BJ (cell line): ENCODE results near the gene GRIP2. TPM values are rescaled to one million over a fixed set of nuclear protein-coding genes. Genes with fewer than 3 reads are reported as not detected.

Source experiments
- CTCF ChIA-PET: fragments of 350-600 bp; formaldehyde crosslinking; extraction: SDS; loops from one replicate; lab custom pipeline; 2021; ENCODE audit warnings: antibody characterized with exemption, inconsistent platforms; lab: Yijun Ruan, JAX
- POLR2A ChIA-PET: fragments of 300-600 bp; sonication (Branson Sonifier 250); formaldehyde crosslinking; extraction: SDS; loops from one replicate; lab custom pipeline; 2021; ENCODE audit warnings: antibody characterized with exemption; lab: Charles Lee
- DNase-seq: peaks from one replicate; pipeline ENCODE4 v3.0.0-alpha.2; 2011; ENCODE audit warnings: low read depth
- H3K27me3 ChIP-seq: 2 replicates; pipeline ENCODE4 v1.6.0; 2011; ENCODE audit warnings: low read length; ENCODE audit not compliant: control insufficient read depth, insufficient read depth
- H3K36me3 ChIP-seq: 2 replicates; pipeline ENCODE4 v1.5.1; 2011; ENCODE audit warnings: low read length; ENCODE audit not compliant: control insufficient read depth, insufficient read depth
- H3K4me3 ChIP-seq: 2 replicates; pipeline ENCODE4 v1.5.1; 2011; ENCODE audit warnings: low read depth, mild to moderate bottlenecking, control low read depth, low read length
- CTCF ChIP-seq: IDR thresholded peaks from 2 replicates; pipeline ENCODE4 v1.5.1; 2011; ENCODE audit warnings: low read depth, mild to moderate bottlenecking, control low read depth, inconsistent platforms, low read length, moderate library complexity; ENCODE audit not compliant: insufficient read depth
- polyA plus RNA-seq: library from polyadenylated mRNA; depleted of rRNA; stranded (reverse); fragments of >200 nt; gene quantifications from 2 replicates; pipeline ENCODE4 v1.2.3, GENCODE V29; 2011

GRIP2 gene
- polyA plus RNA-seq, 1 experiment: 0.45 TPM

- CTCF ChIA-PET: interaction anchor here (0.9 to 2.1 kb wide), 3 partner anchors 11 to 28 kb away, joined by 3 to 5 read pairs (median 5); no protein-coding TSS in a partner anchor
- peaks cover 4% of the 10 kb centered on the region for H3K27me3 ChIP-seq
- POLR2A ChIA-PET: no interaction called here
- DNase-seq: no peak
- no peak overlapping the region for H3K4me3 ChIP-seq
- TF ChIP-seq CTCF: no peak
- no peaks in the 10 kb centered on the region for H3K36me3 ChIP-seq
Measured at GRCh38 chr3:14536837-14537589, 3.1 kb downstream of the GRIP2 start.

GRCh38 chr3:14536055-14536815 lies 3.9 kb downstream of the GRIP2 start:
- Histone ChIP-seq H3K27me3 (peaks cover 5% of the 10 kb centered on the region), H3K4me3 (no peak overlapping the region), H3K36me3 (no peaks in the 10 kb centered on the region)
- TF ChIP-seq CTCF: no peak
- POLR2A ChIA-PET: no interaction called here
- no peak for DNase-seq
- CTCF ChIA-PET: interaction anchor here (0.9 to 2.1 kb wide), 3 partner anchors 10 to 27 kb away, joined by 3 to 5 read pairs (median 5); no protein-coding TSS in a partner anchor

GRCh38 chr3:14535616-14536015 lies 4.5 kb downstream of the GRIP2 start:
- ChIA-PET POLR2A (no interaction called here), CTCF (interaction anchor here (0.8 to 2.1 kb wide), 2 partner anchors 14 to 27 kb away, joined by 3 to 5 read pairs; no protein-coding TSS in a partner anchor)
- no peak overlapping the region for H3K4me3 ChIP-seq
- peaks cover 4% of the 10 kb centered on the region; the same call in 1 of the 2 replicates for H3K27me3 ChIP-seq
- H3K36me3 ChIP-seq: no peaks in the 10 kb centered on the region
- no peak for TF ChIP-seq CTCF
- no peak for DNase-seq

- TF ChIP-seq CTCF: no peak
- CTCF ChIA-PET: interaction anchor here (0.8 to 0.9 kb wide), 2 partner anchors 15 to 143 kb away, joined by 3 read pairs; no protein-coding TSS in a partner anchor
- peaks cover 4% of the 10 kb centered on the region; the same call in 1 of the 2 replicates for H3K27me3 ChIP-seq
- H3K36me3 ChIP-seq: no peaks in the 10 kb centered on the region
- POLR2A ChIA-PET: no interaction called here
- DNase-seq: no peak
- no peak overlapping the region for H3K4me3 ChIP-seq
Measured at GRCh38 chr3:14534516-14535191, 5.5 kb downstream of the GRIP2 start.
